H1 (cell line): Measurements from ENCODE around the gene GAK. TPM values are rescaled to one million over a fixed set of nuclear protein-coding genes. Genes with fewer than 3 reads are reported as not detected.

Experiments used
- CTCF ChIA-PET: fragments of 300-600 bp; sonication (Branson Sonifier 250); formaldehyde crosslinking; loops from one replicate; lab custom pipeline; 2021; ENCODE audit not compliant: partially characterized antibody; lab: Charles Lee
- POLR2A ChIA-PET: fragments of 300-600 bp; sonication (Branson Sonifier 250); formaldehyde crosslinking; loops from one replicate; lab custom pipeline; 2021; ENCODE audit warnings: inconsistent platforms; ENCODE audit not compliant: partially characterized antibody; lab: Charles Lee
- DNase-seq, 2 experiments: peaks; one replicate each; pipeline versions ENCODE4 v3.0.0 to v3.0.0-alpha.2; 2010 to 2022; ENCODE audit warnings: low spot score in 2 of 2, low read depth in 1 of 2, mixed read lengths in 1 of 2
- FAIRE-seq: peaks from 2 replicates; lab custom pipeline; 2011; peaks lifted over from hg19 to GRCh38; lab: Jason Lieb, UNC
- H2AFZ ChIP-seq: 2 replicates; pipeline ENCODE4 v1.8.1; 2012; ENCODE audit warnings: low read length, inconsistent platforms
- H2AK5ac ChIP-seq: 2 replicates; pipeline ENCODE4 v1.6.1; 2013; ENCODE audit warnings: low read depth, low read length
- H2BK120ac ChIP-seq: replicated peaks from 2 replicates; pipeline ENCODE3; 2013; ENCODE audit warnings: low read depth, low read length, inconsistent platforms
- H2BK12ac ChIP-seq: 2 replicates; pipeline ENCODE4 v1.6.1; 2013; ENCODE audit warnings: low read depth, low read length
- H2BK15ac ChIP-seq: 2 replicates; pipeline ENCODE4 v1.6.1; 2013; ENCODE audit warnings: low read length
- H2BK20ac ChIP-seq: 2 replicates; pipeline ENCODE4 v1.6.1; 2013; ENCODE audit warnings: low read length
- H2BK5ac ChIP-seq: 2 replicates; pipeline ENCODE4 v1.6.1; 2013; ENCODE audit warnings: low read depth, low read length
- H3K14ac ChIP-seq: 2 replicates; pipeline ENCODE4 v1.6.1; 2013; ENCODE audit warnings: inconsistent platforms; ENCODE audit not compliant: insufficient read length
- H3K18ac ChIP-seq: 2 replicates; pipeline ENCODE4 v1.6.1; 2013; ENCODE audit warnings: low read length; ENCODE audit errors: extremely low read depth
- H3K23ac ChIP-seq: 2 replicates; pipeline ENCODE4 v1.6.1; 2013; ENCODE audit warnings: inconsistent platforms; ENCODE audit not compliant: insufficient read length
- H3K23me2 ChIP-seq: 2 replicates; pipeline ENCODE4 v1.6.1; 2013; ENCODE audit warnings: low read depth, low read length
- H3K27ac ChIP-seq: 2 replicates; pipeline ENCODE4 v1.6.1; 2011; ENCODE audit warnings: low read depth, low read length, inconsistent platforms
- H3K27me3 ChIP-seq, 4 experiments: replicated peaks in 1 of 4; 1 replicate in 1 of 4; 2 replicates in 3 of 4; pipeline versions ENCODE4 v1.6.1 to v1.8.1; 2011 to 2013; ENCODE audit warnings: low read length in 3 of 4, mild to moderate bottlenecking in 3 of 4, inconsistent platforms in 2 of 4, mixed read lengths in 2 of 4, moderate library complexity in 1 of 4; ENCODE audit not compliant: control insufficient read depth in 3 of 4, insufficient read depth in 3 of 4; ENCODE audit errors: extremely low read depth in 1 of 4
- H3K36me3 ChIP-seq, 4 experiments: 2 replicates each; pipeline versions ENCODE4 v1.6.1 to v1.8.1; 2011 to 2013; ENCODE audit warnings: mild to moderate bottlenecking in 4 of 4, low read length in 3 of 4, moderate library complexity in 2 of 4, control low read depth in 1 of 4, inconsistent platforms in 1 of 4; ENCODE audit not compliant: insufficient read depth in 4 of 4, control insufficient read depth in 2 of 4
- H3K4ac ChIP-seq: replicated peaks from 2 replicates; pipeline ENCODE3; 2013; ENCODE audit warnings: low read length, low read depth, mixed read lengths, inconsistent platforms; ENCODE audit not compliant: insufficient read length
- H3K4me1 ChIP-seq, 4 experiments: replicated peaks in 1 of 4; 1 replicate in 1 of 4; 2 replicates in 3 of 4; pipeline versions ENCODE4 v1.6.1 to v1.8.1; 2011 to 2013; ENCODE audit warnings: low read length in 3 of 4, inconsistent platforms in 2 of 4, mixed read lengths in 1 of 4; ENCODE audit not compliant: insufficient read depth in 4 of 4, control insufficient read depth in 3 of 4
- H3K4me2 ChIP-seq, 2 experiments: 2 replicates each; pipeline versions ENCODE4 v1.6.1 to v1.8.1; 2011 to 2013; ENCODE audit warnings: low read depth in 2 of 2, low read length in 2 of 2, control low read depth in 1 of 2, inconsistent platforms in 1 of 2, mild to moderate bottlenecking in 1 of 2; ENCODE audit not compliant: insufficient read depth in 1 of 2
- H3K4me3 ChIP-seq, 4 experiments: fragments of 200-600, 300-600 bp in 1 of 4; sonication (generic), shearing (Covaris generic), sonication (Bioruptor Twin) in 1 of 4; 2 replicates each; pipeline versions ENCODE4 v1.5.1 to v1.8.1; 2011 to 2016; ENCODE audit warnings: low read length in 4 of 4, low read depth in 3 of 4, control low read depth in 2 of 4, inconsistent platforms in 2 of 4, mild to moderate bottlenecking in 2 of 4, mixed read lengths in 1 of 4, moderate library complexity in 1 of 4; ENCODE audit not compliant: insufficient read depth in 2 of 4; ENCODE audit errors: extremely low read depth in 1 of 4
- H3K56ac ChIP-seq: replicated peaks from 2 replicates; pipeline ENCODE3; 2013; ENCODE audit warnings: low read depth, mild to moderate bottlenecking, mixed read lengths, low read length, inconsistent platforms; ENCODE audit not compliant: insufficient read length
- H3K79me1 ChIP-seq: 2 replicates; pipeline ENCODE4 v1.6.1; 2013; ENCODE audit warnings: low read depth, low read length, control low read depth
- H3K79me2 ChIP-seq, 2 experiments: 2 replicates each; pipeline versions ENCODE4 v1.6.1 to v1.8.1; 2012 to 2013; ENCODE audit warnings: low read length in 2 of 2, mild to moderate bottlenecking in 2 of 2, inconsistent platforms in 1 of 2; ENCODE audit not compliant: insufficient read depth in 2 of 2, control insufficient read depth in 1 of 2
- H3K9ac ChIP-seq, 4 experiments: replicated peaks in 1 of 4; 1 replicate in 1 of 4; 2 replicates in 3 of 4; pipeline versions ENCODE4 v1.6.1 to v1.8.1; 2011 to 2013; ENCODE audit warnings: low read depth in 3 of 4, low read length in 3 of 4, control low read depth in 2 of 4, mild to moderate bottlenecking in 2 of 4, moderate library complexity in 2 of 4, inconsistent platforms in 1 of 4; ENCODE audit errors: extremely low read depth in 1 of 4
- H3K9me3 ChIP-seq, 2 experiments: 2 replicates each; pipeline versions ENCODE4 v1.6.1 to v1.8.1; 2012 to 2013; ENCODE audit warnings: mild to moderate bottlenecking in 2 of 2, moderate library complexity in 2 of 2, control low read depth in 1 of 2, inconsistent platforms in 1 of 2, low read depth in 1 of 2, low read length in 1 of 2, mixed read lengths in 1 of 2; ENCODE audit not compliant: insufficient read depth in 2 of 2
- H4K20me1 ChIP-seq, 2 experiments: replicated peaks in 1 of 2; 2 replicates each; pipeline versions ENCODE3 to v1.8.1; 2011 to 2013; ENCODE audit warnings: inconsistent platforms in 2 of 2, low read length in 2 of 2, mild to moderate bottlenecking in 1 of 2; ENCODE audit not compliant: insufficient read depth in 2 of 2, control insufficient read depth in 1 of 2
- H4K5ac ChIP-seq: 2 replicates; pipeline ENCODE4 v1.6.1; 2013; ENCODE audit warnings: low read length, low read depth, mixed read lengths, inconsistent platforms; ENCODE audit not compliant: insufficient read length
- H4K8ac ChIP-seq: 2 replicates; pipeline ENCODE4 v1.8.0; 2013; ENCODE audit warnings: mild to moderate bottlenecking, moderate library complexity, low read length, inconsistent platforms; ENCODE audit not compliant: insufficient read depth; ENCODE audit errors: extremely low read depth
- H4K91ac ChIP-seq: replicated peaks from 2 replicates; pipeline ENCODE3; 2013; ENCODE audit warnings: low read length, mixed read lengths, inconsistent platforms; ENCODE audit not compliant: insufficient read length
- ATF2 ChIP-seq: IDR thresholded peaks from 2 replicates; pipeline ENCODE4 v1.6.1; 2012; ENCODE audit warnings: low read length, inconsistent platforms
- BCL11A ChIP-seq, 2 experiments: IDR thresholded peaks; one replicate each; pipeline ENCODE4 v1.6.1; 2011; ENCODE audit warnings: low read depth in 2 of 2, low read length in 2 of 2, mild to moderate bottlenecking in 2 of 2
- CBX8 ChIP-seq: fragments of 300-800, 300-1000 bp; sonication (generic); IDR thresholded peaks from 2 replicates; pipeline ENCODE4 v1.7.1; 2016; ENCODE audit warnings: low read depth, low read length, borderline replicate concordance
- HDAC2 ChIP-seq, 2 experiments: fragments of 300-600 bp in 1 of 2; sonication (generic) in 1 of 2; IDR thresholded peaks; 2 replicates each; pipeline ENCODE4 v1.6.1; 2011 to 2012; ENCODE audit warnings: low read depth in 2 of 2, low read length in 2 of 2, mild to moderate bottlenecking in 2 of 2, moderate library complexity in 2 of 2, borderline replicate concordance in 1 of 2, inconsistent platforms in 1 of 2
- JUND ChIP-seq: IDR thresholded peaks from 2 replicates; pipeline ENCODE4 v1.6.1; 2011; ENCODE audit warnings: mild to moderate bottlenecking, improper control_type of control experiment, low read length
- MAFK ChIP-seq: IDR thresholded peaks from 2 replicates; pipeline ENCODE4 v1.6.1; 2012; ENCODE audit warnings: low read depth, mild to moderate bottlenecking, improper control_type of control experiment, low read length
- NRF1 ChIP-seq: IDR thresholded peaks from 2 replicates; pipeline ENCODE4 v1.6.1; 2011; ENCODE audit warnings: mild to moderate bottlenecking, low read depth, low read length, improper control_type of control experiment
- RAD21 ChIP-seq, 2 experiments: IDR thresholded peaks in 1 of 2; conservative IDR thresholded peaks in 1 of 2; 2 replicates each; pipeline ENCODE4 v1.6.1; 2011; ENCODE audit warnings: low read depth in 2 of 2, low read length in 2 of 2, improper control_type of control experiment in 1 of 2, inconsistent platforms in 1 of 2, mild to moderate bottlenecking in 1 of 2, moderate library complexity in 1 of 2
- SP2 ChIP-seq: IDR thresholded peaks from 2 replicates; pipeline ENCODE4 v1.6.1; 2012; ENCODE audit warnings: mild to moderate bottlenecking, low read length, inconsistent platforms
- TAF7 ChIP-seq: optimal IDR thresholded peaks from 2 replicates; pipeline ENCODE3; 2011; ENCODE audit warnings: low read depth, mild to moderate bottlenecking, inconsistent platforms, low read length, moderate library complexity, borderline replicate concordance
- TCF12 ChIP-seq: IDR thresholded peaks from 2 replicates; pipeline ENCODE4 v1.6.1; 2011; ENCODE audit warnings: low read depth, mild to moderate bottlenecking, low read length
- WGBS, 2 experiments: shearing (Covaris generic) in 1 of 2; methylation state at CpG; one replicate each; pipeline versions ENCODE4 v1.1.6 to v1.1.7; 2013 to 2015; ENCODE audit warnings: low lambda C conversion rate in 2 of 2, mixed read lengths in 2 of 2, inconsistent platforms in 1 of 2, low coverage in 1 of 2, missing lambda C conversion rate in 1 of 2; ENCODE audit not compliant: insufficient replicate concordance in 2 of 2, insufficient coverage in 1 of 2, insufficient read length in 1 of 2; ENCODE audit errors: extremely low coverage in 1 of 2, missing lambda C conversion rate in 1 of 2; 5-methylcytosine and 5-hydroxymethylcytosine counted together
- polyA plus RNA-seq, 7 experiments: library from polyadenylated mRNA; depleted of rRNA in 3 of 7; stranded (reverse) in 5 of 7; unstranded in 2 of 7; fragments of >200 nt in 5 of 7; fragments of 200-250 nt in 2 of 7; gene quantifications; 1 replicate in 5 of 7; 2 replicates in 1 of 7; 4 replicates in 1 of 7; pipeline versions ENCODE4 v1.2.1 to v1.2.3, GENCODE V29; 2011 to 2013; ENCODE audit warnings: missing spikeins in 2 of 7, mixed read lengths in 2 of 7
- total RNA-seq: library from RNA; stranded (reverse); fragmentation: NEBNext Ultra II Directional; extraction: Animal tissue kit (Norgen Biotek cat#: 25700); gene quantifications from 2 replicates; pipeline ENCODE4 v1.2.1, GENCODE V29; 2021

The GAK gene
- total and polyA plus RNA-seq, 2 of the 8 experiments (the other 6 are each of a cell fraction or from before 2014, with no cell fraction given): 31.5 to 70.8 TPM

GRCh38 chr4:853416-853781, 78.7 kb downstream of the GAK start:
- Histone ChIP-seq H3K14ac (no peak overlapping the region), H2BK20ac (no peak overlapping the region), H3K4ac (no peak overlapping the region), H3K18ac (no peak overlapping the region), H2AFZ (no peak overlapping the region), H3K9ac (no peak overlapping the region), H3K9me3 (no peaks in the 10 kb centered on the region), H3K4me3 (no peak overlapping the region), H3K36me3 (peaks cover 5 to 14% (median 10%) of the 10 kb centered on the region in 4 experiments; a peak in 6 of 8 replicates), H2AK5ac (no peak overlapping the region), H3K23ac (no peak overlapping the region), H4K5ac (no peak overlapping the region), H2BK12ac (no peak overlapping the region), H3K4me2 (no peak overlapping the region), H3K23me2 (no peaks in the 10 kb centered on the region), H3K79me1 (no peaks in the 10 kb centered on the region; the same call in 1 of the 2 replicates), H3K56ac (no peak overlapping the region), H4K91ac (no peak overlapping the region), H3K27ac (no peak overlapping the region), H2BK5ac (no peak overlapping the region), H4K20me1 (peaks cover 0 to 5% of the 10 kb centered on the region in 2 experiments), H3K4me1 (no peaks in the 10 kb centered on the region), H2BK15ac (no peak overlapping the region), H2BK120ac (no peak overlapping the region), H3K79me2 (no peaks in the 10 kb centered on the region), H4K8ac (no peak overlapping the region), H3K27me3 (no peaks in the 10 kb centered on the region)
- DNase-seq: no peak
- WGBS, 2 experiments: 90% methylated on average over 24 of the region's 33 CpGs; no CpG with 5 or more reads in 1 of the 2 experiments
- POLR2A ChIA-PET: no interaction called here
- no peak for FAIRE-seq
- TF ChIP-seq SP2 (no peak), TCF12 (no peak), TAF7 (no peak), MAFK (no peak), JUND (no peak), NRF1 (no peak), RAD21 (IDR thresholded peaks at IDR 0.05 in 1 of 2, conservative IDR thresholded peaks at IDR 0.05 in 1 of 2; ENCODE audit: low read depth in 2 of 2, low read length in 2 of 2) (no peak), CBX8 (no peak), BCL11A (IDR thresholded peaks at IDR 0.05; ENCODE audit: low read depth in 2 of 2, low read length in 2 of 2) (no peak), ATF2 (no peak), HDAC2 (IDR thresholded peaks at IDR 0.05; ENCODE audit: borderline replicate concordance in 1 of 2, low read depth in 2 of 2, low read length in 2 of 2) (no peak)
- CTCF ChIA-PET: interaction anchor here (1.1 kb wide), 1 partner anchor 39 kb away, joined by 3 read pairs; no protein-coding TSS in a partner anchor
